ENCODE measurements around the gene LRCH4. TPM values are rescaled to one million over a fixed set of nuclear protein-coding genes. Genes with fewer than 3 reads are reported as not detected.
"Not testable (repeated sequence)": the region's sequence is repeated elsewhere in the genome, so short reads cannot be mapped to it uniquely, and the experiment has no call there.

The LRCH4 gene
- polyA plus RNA-seq, 3 donors = 22.9 to 25.5 (median 23.3) TPM

DNA sequence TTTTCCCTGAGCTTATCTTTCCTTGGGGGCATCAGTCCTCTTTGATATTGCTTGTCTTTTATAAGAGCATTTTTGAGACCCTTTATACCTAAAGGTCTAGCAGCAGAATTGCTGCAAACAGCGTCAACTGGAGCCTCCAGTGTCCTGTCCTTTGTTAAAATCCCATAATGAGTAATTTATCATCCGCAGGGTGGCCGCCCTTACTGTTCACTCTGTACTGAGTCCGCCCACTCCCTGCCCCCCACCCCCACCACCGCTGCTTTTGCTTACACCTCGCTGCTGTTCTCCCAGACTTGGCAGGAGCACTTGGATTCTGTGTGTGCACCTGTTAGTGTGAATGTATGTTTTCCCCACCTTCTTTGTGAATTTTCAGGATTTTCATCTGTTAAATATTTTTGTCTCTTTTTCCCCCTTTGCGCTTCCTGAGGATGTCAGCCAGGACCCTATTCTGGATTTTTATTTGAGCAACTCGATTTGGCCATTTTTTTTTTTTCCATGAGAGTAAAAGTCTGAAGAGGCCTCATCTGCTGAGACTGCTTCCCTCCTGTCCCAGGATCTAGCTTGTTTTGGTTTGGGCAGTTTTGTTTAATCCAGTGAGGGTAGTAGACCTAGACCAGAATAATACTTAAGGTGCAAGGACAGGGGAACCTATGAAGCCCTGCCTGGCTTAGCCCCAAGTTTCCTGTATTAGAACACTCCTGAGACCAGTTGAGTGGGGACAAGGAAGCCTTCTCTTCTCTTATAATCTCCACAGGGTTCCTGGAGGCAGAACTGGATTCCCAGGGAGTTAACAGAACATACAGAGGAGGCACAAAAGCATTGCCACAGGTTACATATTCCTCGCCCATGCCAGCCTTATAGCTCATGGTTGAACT lies 38.8 kb downstream of the LRCH4 start:
- no peak for DNase-seq (ENCODE audit: low read depth in 3 of 3, low spot score in 2 of 3)

DNA sequence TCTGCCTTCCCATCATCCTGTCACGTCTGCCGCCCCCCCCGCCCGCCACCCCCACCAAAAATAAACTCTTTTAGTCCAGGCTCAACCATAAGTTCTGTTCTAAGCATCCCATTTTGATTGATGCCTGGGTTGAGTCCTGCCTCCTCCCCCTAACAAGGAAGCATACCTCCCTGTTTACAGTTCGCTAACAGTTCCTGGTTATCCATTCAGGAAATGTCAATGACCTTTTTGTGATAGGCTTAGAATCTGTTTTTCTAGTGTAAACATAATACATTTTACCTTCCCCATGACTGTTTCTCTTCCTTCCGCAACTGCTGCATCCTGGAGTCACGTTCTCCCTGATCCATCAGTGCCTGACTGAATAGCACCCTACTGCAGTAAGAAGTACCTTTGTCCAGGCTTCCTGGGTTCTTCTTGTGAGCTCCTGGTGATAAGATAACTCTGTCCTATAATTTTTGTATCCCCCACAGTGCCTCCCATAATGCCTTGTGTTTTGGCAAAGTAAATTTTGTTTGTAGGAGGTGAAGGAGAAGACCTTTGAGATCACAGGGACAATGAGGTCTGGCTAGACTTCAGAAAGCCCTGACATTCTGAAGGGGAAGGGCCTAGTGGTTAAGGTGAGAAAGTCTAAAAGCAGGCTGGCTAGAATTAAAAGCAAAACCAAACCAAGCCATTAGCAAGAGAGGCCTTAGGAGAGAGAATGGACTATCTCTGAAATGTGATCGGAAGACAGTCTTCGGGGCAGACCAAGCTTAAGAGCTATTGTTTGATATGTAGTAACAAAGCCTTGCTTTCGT lies 39.6 kb downstream of the LRCH4 start:
- DNase-seq (ENCODE audit: low read depth in 3 of 3, low spot score in 2 of 3) = no peak

DNA sequence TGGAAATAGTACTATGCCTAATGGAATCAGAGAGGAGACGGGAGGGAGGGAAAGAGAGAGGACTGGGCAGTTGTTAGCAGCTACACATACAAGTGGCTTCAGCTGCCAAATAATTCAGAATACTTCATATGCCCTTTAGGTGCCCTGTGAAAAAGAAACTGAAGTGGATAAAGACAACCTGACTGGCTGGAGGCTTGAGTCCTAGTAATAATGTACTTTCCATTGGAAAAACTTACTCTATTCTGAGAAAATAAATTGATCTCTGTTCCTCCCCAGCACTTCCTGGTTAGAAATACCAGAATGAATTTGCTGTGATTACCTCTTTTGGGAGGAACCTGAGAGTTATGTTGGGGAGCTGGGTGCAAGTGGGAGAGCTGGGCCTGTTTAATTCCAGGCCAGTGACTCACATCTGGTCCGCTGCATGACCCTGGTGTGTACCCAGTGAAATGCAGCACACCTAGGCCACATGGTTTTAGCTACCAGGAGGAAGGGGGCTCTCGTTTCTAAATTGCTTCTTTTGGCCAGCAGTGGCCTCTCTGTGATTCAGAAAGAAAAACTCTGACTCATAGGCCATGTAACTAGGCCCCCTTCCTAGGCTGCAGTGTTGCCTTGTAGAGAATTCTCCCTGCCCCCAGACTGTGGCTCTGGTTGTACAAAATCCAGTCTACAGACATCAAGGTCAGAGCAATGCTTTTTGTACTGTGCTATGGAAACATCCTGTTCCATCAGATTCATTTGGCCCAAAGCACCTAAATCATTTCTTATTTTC lies 40.4 kb downstream of the LRCH4 start:
- DNase-seq (ENCODE audit: low read depth in 3 of 3, low spot score in 2 of 3) = no peak

DNA sequence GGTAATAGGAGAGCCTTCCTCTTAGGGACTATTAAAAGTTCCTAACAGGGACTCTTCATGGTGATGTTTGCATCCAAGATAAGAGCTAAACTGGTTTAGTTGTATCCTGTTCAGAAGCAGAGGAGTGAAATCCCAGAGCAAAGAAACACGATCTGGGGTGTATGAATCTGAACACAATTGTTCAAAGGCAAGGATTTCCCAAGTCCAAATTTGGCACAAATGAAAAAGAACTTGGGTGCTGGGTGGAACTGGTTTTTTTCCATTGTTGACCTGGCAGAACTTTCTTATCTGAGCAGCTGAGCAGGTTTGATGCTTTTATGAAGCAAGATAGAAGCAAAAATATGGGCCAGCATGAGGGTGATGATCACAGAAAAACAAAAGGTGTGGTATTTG lies 41.0 kb downstream of the LRCH4 start:
- no peak for DNase-seq (ENCODE audit: low read depth in 3 of 3, low spot score in 2 of 3)

DNA sequence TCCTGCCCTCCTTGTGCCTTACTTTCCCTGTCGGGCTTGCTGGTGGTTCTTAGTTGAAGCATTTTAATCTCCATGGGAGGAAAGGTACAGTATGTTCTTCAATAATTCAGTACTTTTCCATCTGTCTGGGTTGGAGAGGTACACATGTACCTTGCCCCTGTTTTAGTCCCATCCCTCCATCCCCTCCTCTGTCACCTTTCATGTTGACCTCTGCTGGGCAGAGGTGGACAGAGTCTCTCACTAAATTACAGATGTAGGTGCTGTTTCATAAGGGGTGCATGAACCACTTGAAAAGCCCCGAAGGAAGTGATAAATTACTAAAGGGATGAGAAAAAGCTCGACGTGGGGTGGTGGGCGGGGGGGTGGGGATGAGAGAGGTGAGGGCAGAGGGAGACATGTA lies 41.5 kb downstream of the LRCH4 start:
- no peak for DNase-seq (ENCODE audit: low read depth in 3 of 3, low spot score in 2 of 3)

DNA sequence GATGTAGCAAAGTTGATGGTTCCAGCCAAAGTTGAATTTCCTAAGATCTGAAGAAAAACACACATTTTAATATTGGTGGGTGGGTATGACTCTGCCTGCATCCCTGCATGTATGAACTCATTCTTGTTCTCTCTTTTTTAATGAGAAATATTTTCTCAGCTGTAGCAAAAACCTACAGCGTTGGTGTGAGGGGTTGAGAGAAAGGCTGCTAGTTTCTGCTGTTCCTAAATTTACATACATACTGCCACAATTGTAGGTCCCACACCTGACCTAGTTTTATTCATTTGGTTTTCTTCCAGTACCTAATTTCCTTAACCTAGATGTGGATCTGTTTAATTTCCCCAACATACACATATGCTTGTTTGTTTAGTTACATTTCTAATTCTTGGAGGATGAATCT lies 42.3 kb downstream of the LRCH4 start:
- DNase-seq (ENCODE audit: low read depth in 3 of 3, low spot score in 2 of 3) = no peak

DNA sequence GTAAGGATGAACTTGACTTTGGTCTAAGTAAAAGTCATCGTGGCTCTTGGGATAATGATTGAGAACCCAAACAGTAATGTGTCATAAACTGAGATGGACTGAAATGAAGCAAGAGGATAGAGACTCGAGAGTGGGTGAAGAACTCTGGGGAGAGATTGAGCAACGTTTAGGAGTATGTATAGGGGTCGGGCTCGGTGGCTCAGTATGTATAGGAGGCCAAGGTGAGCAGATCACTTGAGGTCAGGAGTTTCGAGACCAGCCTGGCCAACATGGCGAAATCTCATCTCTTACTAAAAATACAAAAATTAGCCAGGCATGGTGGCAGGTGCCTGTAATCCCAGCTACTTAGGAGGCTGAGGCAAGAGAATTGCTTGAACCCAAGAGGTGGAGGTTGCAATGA lies 44.6 kb downstream of the LRCH4 start:
- not testable (repeated sequence) for DNase-seq (ENCODE audit: low read depth in 3 of 3, low spot score in 2 of 3)

DNA sequence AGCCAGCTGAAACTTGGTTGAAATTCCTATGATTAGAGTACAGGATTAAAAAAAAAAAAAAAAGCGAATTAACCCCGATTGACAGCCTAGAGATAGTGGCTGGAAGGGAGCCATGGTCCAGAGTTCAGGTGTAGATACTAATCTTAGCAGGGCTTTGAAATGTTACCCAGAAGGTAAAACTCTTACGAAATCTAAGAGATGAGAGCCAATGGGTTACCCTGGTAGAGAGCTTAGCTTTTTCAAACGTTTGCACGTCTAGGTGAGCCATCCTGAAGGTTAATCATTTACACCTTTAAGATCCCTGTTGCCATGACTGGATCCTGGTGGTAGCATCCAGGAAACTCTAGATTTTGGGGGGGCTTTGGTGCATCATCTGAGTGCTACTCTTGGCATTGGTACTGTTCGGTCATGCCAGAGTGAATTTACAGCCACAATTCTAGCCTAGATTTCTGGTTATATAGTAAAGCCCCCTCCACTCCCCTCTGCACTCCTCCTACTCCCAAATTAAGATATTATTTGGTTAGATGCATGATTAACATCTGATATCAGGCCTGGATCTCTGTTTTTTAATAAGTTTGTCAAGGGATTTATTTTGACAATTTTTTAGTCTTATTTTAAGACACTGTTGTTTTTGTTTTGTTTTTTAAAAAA lies 45.7 kb downstream of the LRCH4 start:
- no peak for DNase-seq (ENCODE audit: low read depth in 3 of 3, low spot score in 2 of 3)

DNA sequence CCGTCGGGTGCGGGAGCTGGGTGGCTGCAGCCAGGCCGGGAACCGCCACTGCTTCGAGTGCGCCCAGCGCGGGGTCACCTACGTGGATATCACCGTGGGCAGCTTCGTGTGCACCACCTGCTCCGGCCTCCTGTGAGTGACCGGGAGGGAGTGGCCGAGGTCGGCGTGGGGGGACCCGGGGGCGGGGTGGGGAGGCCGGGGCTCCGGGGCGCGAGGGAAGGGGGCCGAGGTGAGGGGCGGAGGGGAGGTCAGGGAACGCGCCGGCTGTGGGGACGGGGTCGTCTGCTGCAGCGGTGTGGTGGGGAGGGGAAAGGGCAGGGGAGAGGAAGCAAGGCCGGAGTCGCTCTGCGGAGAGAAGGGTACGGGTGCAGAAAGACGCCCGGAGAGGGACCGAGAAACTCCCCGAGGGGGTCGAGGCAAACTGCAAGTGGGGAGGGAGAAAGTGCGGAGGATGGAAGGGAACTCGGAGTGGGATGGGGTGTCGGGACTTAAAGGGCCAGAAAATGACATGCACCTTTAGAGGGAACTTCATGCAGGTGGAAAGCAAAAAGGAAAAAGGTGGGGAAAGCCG lies 46.4 kb downstream of the LRCH4 start:
- no peak for DNase-seq (ENCODE audit: low read depth in 3 of 3, low spot score in 2 of 3)

DNA sequence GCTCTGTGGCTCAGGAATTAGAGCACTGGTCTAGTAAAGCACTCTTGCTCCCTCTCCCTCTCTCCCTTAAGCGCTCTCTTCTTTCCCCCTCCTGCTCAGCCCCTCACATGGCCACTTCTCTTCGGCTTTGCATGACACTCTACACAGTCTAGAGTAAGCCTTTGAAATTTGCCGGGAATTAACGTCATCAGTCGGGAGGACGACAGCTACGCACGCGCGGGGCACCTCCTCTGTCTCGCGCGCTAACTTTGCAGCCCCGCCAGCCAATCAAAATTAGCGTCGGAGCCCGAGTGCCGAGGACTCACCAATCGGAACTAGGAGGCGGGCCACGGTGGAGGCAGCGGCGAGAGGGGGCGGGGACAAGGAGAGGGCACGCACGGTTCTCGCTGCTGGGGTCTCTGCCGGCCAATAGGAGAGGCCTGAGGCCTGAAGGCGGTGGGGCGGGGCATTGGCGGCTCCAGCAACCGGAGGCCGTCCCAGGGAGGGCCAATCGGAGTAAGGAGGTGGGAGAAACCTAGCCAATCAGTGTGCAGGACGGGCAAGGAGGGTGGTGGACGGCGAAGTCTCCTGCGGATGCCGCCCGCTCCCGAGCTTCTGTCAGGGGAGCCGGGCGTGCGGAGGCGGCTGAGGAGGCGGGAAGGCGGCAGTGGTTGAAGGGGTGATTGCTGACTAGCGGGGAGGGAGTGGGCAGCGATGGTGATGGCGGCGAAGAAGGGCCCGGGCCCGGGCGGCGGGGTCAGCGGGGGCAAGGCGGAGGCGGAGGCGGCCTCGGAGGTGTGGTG lies 47.1 kb downstream of the LRCH4 start, which contains the start of gene AGFG2:
Gene AGFG2 (plus strand): TSS at position 550 of the 782 bp plus-strand sequence. CDS start 144 bp downstream, at position 694.
- DNase-seq (ENCODE audit: low read depth in 3 of 3, low spot score in 2 of 3) = peak; percentile 95 to 99 (median 98)

DNA sequence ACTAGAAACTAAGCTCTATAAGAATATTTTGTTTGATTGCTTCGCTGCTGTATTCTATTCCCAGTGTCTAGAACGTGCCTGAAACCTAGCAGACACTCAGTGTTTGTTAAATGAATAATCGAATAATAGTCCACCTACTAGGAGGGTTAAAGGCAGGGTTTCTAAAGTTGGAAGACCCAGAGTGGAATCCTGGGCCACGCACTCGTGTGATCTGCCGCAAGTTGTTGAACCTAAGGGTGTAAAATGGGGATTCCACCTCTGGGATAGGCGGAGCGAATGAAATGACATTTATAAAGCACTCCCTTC lies 47.6 kb downstream of the LRCH4 start:
- DNase-seq (ENCODE audit: low read depth in 3 of 3, low spot score in 2 of 3) = no peak

DNA sequence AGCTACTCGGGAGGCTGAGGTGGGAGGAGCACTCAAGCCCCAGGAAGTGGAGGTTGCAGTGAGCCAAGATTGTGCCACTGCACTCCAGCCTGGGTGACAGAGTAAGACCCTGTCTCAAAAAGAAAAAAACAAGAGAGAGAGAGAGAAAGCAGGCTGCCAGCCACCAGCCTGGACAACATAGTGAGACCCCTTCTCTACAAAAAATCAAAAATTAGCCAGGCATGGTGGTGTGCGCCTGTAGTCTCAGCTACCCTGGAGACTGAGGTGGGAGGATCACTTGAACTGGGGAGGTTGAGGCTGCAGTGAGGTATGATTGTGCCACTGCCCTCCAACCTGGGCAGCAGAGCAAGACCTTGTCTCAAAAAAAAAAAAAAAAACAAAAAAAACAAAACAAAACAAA lies 49.2 kb downstream of the LRCH4 start:
- not testable (repeated sequence) for DNase-seq (ENCODE audit: low read depth in 3 of 3, low spot score in 2 of 3)

DNA sequence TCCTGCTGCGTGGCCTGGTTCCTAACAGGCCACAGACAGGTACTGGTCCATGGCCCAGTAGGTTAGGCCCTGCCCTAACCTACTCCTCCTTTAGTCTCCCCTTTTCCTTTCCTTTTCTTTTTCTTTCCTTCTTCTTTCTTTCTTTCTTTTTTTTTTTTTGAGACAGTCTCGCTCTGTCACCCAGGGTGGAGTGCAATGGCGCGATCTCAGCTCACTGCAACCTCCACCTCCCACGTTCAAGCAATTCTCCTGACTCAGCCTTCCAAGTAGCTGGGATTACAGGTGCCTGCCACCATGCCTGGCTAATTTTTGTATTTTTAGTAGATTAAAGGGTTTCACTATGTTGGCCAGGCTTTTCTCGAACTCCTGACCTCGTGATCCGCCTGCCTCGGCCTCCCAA lies 49.9 kb downstream of the LRCH4 start:
- not testable (repeated sequence) for DNase-seq (ENCODE audit: low read depth in 3 of 3, low spot score in 2 of 3)

DNA sequence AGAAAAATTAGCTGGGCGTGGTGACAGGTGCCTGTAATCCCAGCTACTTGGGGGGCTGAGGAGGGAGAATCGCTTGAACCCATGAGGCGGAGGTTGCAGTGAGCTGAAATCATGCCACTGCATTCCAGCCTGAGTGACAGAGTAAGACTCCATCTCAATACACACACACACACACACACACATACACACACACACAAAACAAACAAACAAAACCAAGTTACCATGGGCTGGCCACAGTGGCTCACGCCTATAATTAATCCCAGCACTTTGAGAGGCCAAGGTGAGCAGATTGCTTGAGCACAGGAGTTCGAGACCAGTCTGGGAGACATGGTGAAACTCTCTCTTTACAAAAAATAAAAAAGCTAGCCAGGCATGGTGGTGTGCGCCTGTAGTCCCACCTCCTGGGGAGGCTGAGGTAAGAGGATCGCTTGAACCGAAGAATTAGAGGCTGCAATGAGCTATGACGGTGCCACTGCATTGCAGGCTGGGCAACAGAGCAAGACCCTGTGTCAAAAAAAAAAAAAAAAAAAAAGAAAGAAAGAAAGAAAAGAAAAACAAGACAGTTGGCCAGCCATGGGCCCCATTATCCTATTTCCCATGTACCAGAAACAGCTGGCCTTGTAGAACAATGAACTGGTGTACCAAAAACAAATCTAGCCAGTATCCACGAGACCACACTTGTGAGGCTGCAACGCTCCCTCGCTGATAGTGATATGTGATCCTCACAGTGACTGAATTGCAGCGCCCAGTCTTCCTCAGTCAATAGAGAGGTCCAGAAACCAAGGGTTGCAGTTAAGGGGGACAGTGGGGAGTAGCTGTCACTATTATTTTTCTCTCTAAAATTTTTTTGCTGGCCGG lies 53.5 kb downstream of the LRCH4 start:
- no peak for DNase-seq (ENCODE audit: low read depth in 3 of 3, low spot score in 2 of 3)

DNA sequence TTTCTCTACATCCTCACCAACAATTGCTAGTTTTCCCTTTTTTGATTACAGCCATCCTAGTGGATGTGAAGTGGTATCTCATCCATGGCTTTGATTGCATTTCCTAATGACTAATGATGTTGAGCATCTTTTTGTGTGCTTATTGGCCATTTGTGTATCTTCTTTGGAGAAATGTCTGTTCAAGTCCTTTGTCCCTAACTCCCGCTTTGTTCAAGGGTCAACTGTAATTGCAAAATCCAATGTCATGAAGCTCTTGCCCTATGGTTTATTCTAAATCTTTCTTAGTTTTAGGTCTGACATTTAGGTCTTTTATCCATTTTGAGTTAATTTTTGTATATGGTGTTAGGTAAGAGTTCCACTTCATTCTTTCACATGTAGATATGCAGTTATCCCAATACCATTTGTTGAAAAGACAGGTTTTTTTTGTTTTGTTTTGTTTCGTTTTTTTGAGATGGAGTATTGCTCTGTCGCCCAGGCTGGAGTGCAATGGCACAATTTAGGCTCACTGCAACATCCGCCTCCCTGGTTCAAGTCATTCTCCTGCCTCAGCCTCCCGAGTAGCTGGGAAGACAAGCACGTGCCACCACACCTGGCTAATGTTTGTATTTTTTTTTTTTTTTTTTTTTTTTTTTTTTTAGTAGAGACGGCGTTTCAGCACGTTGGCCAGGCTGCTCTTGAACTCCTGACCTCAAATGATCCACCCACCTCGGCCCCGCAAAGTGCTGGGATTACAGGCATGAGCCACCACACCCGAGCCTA lies 57.6 kb downstream of the LRCH4 start:
- DNase-seq (ENCODE audit: low read depth in 3 of 3, low spot score in 2 of 3) = not testable (repeated sequence)
